Activated T-cell treated with anti-CD3 and anti-CD28 coated beads for 24 hours (primary cell): Measurements from ENCODE around the gene FOXP1.

ENCODE experiments used
- DNase-seq: peaks from one replicate; pipeline ENCODE4 v3.0.0-alpha.2; 2020; ENCODE audit warnings: low read depth

Gene FOXP1

GRCh38 chr3:71485896-71486295 is 97.6 kb downstream of the FOXP1 start:
- DNase-seq: no peak

GRCh38 chr3:71484452-71484851 is 99.1 kb downstream of the FOXP1 start:
- DNase-seq: no peak

- DNase-seq: no peak
These were observed 99.5 kb downstream of the FOXP1 start for GRCh38 chr3:71484047-71484446.

DNA sequence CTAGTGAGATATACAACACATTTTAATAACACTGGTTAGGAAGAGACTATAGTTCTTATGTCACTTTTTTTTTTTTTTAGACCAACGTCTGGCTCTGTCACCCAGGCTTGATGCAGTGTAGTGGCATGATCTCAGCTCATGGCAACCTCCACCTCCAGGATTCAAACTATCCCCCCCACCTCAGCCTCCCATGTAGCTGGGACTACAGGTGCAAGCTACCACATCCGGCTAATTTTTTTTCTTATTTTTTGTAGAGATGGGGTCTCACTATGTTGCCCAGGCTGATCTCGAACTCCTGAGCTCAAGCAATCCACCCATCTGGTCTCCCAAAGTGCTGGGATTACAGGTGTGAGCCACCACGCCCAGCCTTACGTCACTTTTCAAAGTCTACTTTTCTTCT is 100.8 kb downstream of the FOXP1 start:
- DNase-seq: no peak

GRCh38 chr3:71478568-71478967 is 105.0 kb downstream of the FOXP1 start:
- peak; percentile 68 for DNase-seq

DNA sequence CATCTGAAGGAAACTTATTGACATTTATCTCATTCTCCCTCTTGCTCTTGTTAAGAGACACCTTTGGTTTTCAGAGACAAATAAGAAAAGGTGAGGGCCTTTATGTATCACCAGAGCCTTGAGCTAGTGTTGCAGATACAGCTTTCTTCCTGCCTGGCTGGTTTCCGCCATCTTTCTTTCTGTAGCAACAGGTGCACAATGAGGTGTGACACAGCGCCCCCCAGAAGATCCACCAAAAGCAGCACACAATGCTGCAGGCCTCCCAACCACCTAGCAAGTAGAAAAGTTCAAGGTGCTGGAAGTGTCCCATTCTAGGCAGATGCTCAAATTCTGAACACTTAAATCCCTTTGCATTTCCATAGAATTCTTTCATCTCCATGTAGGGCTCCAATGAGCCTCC is 106.6 kb downstream of the FOXP1 start:
- DNase-seq: no peak

DNA sequence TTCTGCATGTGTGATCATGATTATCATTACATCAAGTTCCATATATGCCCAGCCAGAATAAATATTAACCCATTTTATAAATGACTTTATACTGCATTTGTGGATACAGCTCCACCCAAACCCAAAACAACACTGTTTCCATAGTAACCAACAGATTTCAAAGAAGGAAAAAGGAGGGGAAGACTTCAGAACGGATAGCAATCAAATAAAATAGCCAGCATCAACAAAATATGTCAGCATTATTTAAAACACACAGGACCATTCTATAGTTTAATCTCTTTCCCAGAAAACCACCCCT is 114.4 kb downstream of the FOXP1 start:
- no peak for DNase-seq

DNA sequence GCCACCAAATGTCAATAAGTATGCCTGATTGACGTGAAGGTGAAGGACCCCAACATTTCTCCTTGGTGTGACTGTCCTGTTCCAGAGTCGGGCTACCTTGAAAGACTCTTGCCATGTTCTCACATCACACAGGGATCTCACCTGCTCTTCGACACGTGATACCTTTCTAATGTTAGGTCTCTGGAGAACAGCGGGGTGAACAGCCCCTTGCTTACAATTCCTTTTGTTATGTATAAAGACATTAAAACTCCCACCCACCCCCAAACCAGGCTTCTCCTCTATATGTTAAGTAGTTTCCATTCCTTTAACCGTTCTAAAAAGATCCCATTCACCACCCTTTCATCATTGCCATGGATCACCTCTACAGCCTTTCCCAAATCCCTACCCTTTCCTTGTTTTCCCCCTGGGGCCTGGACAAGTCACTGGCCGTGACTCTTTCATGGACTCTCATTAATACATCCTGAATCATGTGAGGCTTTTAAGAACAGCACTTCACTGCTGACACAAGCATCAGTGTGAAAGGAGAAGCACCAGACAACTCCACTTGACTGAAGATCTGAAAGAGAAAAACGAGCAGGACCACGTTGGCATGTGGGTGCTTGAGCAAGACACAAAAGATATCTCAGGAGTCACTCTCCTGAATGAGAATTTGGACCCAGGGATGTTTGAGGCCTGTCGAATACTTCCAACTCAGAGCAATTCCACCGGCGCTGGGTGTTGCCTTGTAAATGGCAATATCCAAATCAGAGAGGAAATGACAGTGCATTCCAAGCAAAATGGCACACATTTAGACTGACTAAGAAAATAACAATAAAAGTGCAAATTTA is 115.0 kb downstream of the FOXP1 start:
- no peak for DNase-seq

GRCh38 chr3:71466483-71466882 is 117.0 kb downstream of the FOXP1 start:
- DNase-seq: no peak

- DNase-seq: no peak
These were observed 118.0 kb downstream of the FOXP1 start for GRCh38 chr3:71465371-71466036.

- DNase-seq: no peak
These were observed 118.9 kb downstream of the FOXP1 start for GRCh38 chr3:71464613-71465012.

GRCh38 chr3:71463617-71464016 is 119.9 kb downstream of the FOXP1 start:
- DNase-seq: no peak

DNA sequence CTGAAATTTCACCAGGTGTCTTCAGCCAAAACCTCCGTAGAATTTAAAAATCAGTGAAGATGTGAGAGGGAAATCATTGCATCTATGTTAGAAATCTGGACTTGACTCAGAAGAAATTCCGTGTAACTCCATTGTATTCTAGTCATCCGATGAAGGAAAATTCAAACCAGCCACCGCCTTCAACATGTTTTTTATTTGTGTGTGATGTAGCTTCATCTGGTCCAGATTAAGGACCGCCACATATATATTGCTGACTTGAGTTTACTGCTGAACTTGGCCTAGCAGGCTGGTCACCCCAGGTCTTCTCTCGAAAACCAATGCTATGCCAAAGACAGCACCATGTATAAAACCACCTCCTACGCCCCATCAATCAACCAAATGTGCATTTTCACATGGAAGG is 120.9 kb downstream of the FOXP1 start:
- no peak for DNase-seq

- no peak for DNase-seq
These were observed 121.6 kb downstream of the FOXP1 start for GRCh38 chr3:71461749-71462483.

- no peak for DNase-seq
These were observed 122.4 kb downstream of the FOXP1 start for GRCh38 chr3:71461114-71461513.

- DNase-seq: no peak
These were observed 124.6 kb downstream of the FOXP1 start for GRCh38 chr3:71458895-71459294.

DNA sequence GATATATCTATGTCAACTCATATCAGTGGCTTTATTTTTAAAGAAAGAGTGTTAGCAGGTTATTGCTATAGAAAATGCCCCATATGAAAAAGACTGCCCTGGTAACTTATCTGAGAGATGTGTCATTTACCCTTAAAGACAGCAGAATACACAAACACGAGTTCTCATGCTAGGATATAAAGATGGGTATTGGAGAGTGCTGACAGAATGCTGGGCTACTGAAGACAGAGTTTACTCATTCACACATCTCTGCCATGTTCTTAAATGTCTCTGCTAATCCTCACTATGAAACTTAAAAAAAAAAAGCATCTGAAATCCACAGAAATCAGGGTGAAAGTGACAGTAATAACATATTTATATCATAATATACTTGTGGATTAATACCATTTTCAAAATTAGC is 126.7 kb downstream of the FOXP1 start:
- DNase-seq: no peak

DNA sequence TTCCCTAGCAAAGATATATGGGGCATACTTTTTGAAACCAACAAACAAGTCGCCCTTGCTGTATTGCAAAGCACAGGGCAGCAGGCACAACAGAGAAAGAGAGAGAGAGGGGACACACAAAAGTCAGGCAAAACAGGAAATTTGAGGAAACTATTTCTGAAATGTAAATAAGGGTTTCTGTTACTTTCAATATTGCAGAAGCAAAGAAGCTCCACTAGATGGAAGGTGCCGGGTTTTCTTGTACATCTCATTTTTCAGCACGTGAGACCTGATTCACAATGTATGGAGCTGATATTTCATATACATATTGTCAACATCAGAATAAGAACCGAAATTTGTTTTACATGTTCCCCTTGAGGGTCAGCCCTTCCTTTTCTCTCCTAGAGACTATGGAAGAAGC is 127.4 kb downstream of the FOXP1 start:
- DNase-seq: no peak

GRCh38 chr3:71454512-71455403 is 128.8 kb downstream of the FOXP1 start:
- no peak for DNase-seq

GRCh38 chr3:71453822-71454511 is 129.6 kb downstream of the FOXP1 start:
- DNase-seq: no peak

- DNase-seq: no peak
These were observed 130.2 kb downstream of the FOXP1 start for GRCh38 chr3:71453319-71453718.

DNA sequence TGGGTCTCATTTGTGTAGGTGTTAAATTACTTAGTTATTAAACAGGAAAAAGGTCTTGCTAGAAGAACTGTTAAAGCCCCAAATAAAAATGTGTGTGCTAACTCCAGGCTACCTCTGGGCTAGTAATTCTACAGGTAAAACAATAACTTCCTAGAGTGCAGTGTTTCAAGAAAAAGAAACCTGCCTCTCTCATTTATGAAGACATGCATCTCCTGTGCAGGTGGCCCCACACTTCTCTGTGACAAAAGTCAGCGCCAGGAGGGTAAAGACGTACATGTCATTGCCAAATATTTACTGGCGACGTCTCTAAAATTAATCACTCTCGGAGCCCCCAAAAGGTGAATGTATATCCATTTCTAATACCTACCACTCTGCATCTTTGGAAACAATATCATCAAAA is 131.7 kb downstream of the FOXP1 start:
- no peak for DNase-seq
